Retinal pigment epithelial cell (primary cell): ENCODE results near the gene ADCK2.
"Not testable (repeated sequence)": the region's sequence is repeated elsewhere in the genome, so short reads cannot be mapped to it uniquely, and the experiment has no call there.

Experiments
- DNase-seq: peaks from one replicate; pipeline ENCODE4 v3.0.0-alpha.2; 2010; ENCODE audit warnings: low read depth
- H3K4me3 ChIP-seq: 2 replicates; pipeline ENCODE4 v1.5.1; 2011; ENCODE audit warnings: mild to moderate bottlenecking, low read length, control low read depth, moderate library complexity
- TF ChIP-seq, protein P1 (sequence below): conservative IDR thresholded peaks from 2 replicates; pipeline ENCODE4 v1.5.1; 2011; ENCODE audit warnings: low read depth, low read length, control low read depth, inconsistent platforms

The ADCK2 gene

GRCh38 chr7:140672382-140673062 lies at the start of gene ADCK2:
TSS of gene ADCK2 (plus strand) at chr7:140672945. CDS start at chr7:140673331, 386 bp downstream.
- TF ChIP-seq, protein P1, sequence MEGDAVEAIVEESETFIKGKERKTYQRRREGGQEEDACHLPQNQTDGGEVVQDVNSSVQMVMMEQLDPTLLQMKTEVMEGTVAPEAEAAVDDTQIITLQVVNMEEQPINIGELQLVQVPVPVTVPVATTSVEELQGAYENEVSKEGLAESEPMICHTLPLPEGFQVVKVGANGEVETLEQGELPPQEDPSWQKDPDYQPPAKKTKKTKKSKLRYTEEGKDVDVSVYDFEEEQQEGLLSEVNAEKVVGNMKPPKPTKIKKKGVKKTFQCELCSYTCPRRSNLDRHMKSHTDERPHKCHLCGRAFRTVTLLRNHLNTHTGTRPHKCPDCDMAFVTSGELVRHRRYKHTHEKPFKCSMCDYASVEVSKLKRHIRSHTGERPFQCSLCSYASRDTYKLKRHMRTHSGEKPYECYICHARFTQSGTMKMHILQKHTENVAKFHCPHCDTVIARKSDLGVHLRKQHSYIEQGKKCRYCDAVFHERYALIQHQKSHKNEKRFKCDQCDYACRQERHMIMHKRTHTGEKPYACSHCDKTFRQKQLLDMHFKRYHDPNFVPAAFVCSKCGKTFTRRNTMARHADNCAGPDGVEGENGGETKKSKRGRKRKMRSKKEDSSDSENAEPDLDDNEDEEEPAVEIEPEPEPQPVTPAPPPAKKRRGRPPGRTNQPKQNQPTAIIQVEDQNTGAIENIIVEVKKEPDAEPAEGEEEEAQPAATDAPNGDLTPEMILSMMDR, result no peak
- H3K4me3 ChIP-seq, result peak within 1 kb of the TSS; percentile 55
- DNase-seq, result no peak

DNA sequence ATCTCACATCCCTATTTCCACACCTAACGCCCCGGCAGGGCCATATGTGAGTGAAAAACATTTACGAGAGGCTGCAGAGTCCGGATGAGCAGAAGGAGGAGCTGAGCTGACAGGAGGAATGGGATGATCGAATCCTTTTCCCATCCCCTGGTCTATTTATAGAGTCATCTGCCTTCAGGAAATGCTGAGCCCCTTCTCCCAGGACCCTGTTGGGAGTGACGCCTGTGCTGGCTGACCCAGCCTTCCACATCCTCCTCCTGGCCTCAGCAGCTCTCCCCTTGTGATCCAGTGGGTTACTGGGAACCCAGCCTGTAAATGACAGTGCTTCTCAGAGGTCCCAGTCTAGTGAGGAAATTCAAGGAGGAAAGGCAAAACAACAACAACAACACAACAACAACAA lies 48.8 kb upstream of the ADCK2 start:
- TF ChIP-seq, protein P1, result no peak
- no peak for DNase-seq
- H3K4me3 ChIP-seq, result no peak overlapping the region

GRCh38 chr7:140624392-140625191 lies 48.2 kb upstream of the ADCK2 start:
- TF ChIP-seq, protein P1, result no peak
- H3K4me3 ChIP-seq, result no peak overlapping the region
- no peak for DNase-seq

DNA sequence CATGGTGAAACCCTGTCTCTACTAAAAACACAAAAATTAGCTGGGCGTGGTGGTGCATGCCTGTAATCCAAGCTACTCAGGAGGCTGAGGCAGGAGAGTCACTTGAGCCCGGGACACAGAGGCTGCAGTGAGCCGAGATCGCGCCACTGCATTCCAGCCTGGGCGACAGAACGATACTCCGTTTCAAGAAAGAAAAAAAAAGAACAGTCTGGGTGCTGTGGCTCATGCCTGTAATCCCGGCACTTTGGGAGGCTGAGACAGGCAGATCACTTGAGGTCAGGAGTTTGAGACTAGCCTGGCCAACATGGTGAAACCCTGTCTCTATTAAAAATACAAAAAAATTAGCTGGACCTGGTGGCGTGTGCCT lies 47.6 kb upstream of the ADCK2 start:
- not testable (repeated sequence) for H3K4me3 ChIP-seq, DNase-seq

GRCh38 chr7:140625908-140626868 lies 46.6 kb upstream of the ADCK2 start:
- DNase-seq, result no peak
- peak overlapping the region; percentile 9 for H3K4me3 ChIP-seq
- TF ChIP-seq, protein P1, result no peak

GRCh38 chr7:140631021-140631420 lies 41.7 kb upstream of the ADCK2 start:
- DNase-seq, result no peak
- TF ChIP-seq, protein P1, result no peak
- H3K4me3 ChIP-seq, result no peak overlapping the region

DNA sequence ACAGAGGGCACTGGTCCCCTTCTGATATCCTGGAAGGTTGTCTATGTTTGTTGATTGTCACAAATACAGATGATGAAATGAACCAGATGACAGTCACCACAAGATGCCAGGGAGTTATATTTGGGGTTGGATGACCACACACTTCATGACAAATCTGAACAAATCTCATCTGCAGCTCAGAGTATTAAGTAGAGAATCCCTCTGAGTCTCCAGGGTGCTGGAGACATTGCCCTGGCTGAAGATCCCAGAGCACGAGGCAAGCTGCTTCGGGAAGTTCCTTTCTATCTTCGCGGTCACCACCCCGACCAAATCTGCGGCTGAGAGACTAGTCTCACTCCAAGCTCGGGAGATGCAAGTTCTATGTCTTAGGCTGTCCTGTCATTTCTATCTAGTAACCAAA lies 41.1 kb upstream of the ADCK2 start:
- no peak for DNase-seq
- TF ChIP-seq, protein P1, result no peak

More for the DNA sequence above, 41.1 kb upstream of the ADCK2 start:
- H3K4me3 ChIP-seq, result no peak overlapping the region
